ENCODE results near the gene MICAL2.

MICAL2 gene

GRCh38 chr11:12162652-12163051 is 52.3 kb downstream of the MICAL2 start (continued):
- TF ChIP-seq ZNF565 (CRISPR knock-in tag; conservative IDR thresholded peaks at IDR 0.05; ENCODE audit: low read depth) = no peak
- no peak for TF ChIP-seq ZNF8 (CRISPR knock-in tag; IDR thresholded peaks at IDR 0.05)
- no peak for TF ChIP-seq PATZ1 (CRISPR knock-in tag; IDR thresholded peaks at IDR 0.05; ENCODE audit: borderline replicate concordance)
- no peak for TF ChIP-seq ISL1 (CRISPR knock-in tag; IDR thresholded peaks at IDR 0.05)
- no peak for TF ChIP-seq GLIS3 (CRISPR knock-in tag; IDR thresholded peaks at IDR 0.05)
- TF ChIP-seq ZFP30 (CRISPR knock-in tag; IDR thresholded peaks at IDR 0.05) = no peak
- TF ChIP-seq POU6F1 (CRISPR knock-in tag; IDR thresholded peaks at IDR 0.05; ENCODE audit: borderline replicate concordance, low read depth) = no peak
- TF ChIP-seq PPARA (CRISPR knock-in tag; IDR thresholded peaks at IDR 0.05; ENCODE audit: borderline replicate concordance) = no peak

GRCh38 chr11:12163181-12163941 is 53.0 kb downstream of the MICAL2 start:
- peak; percentile 73 for ATAC-seq
- TF ChIP-seq RARB (CRISPR knock-in tag; IDR thresholded peaks at IDR 0.05) (no peak), CSDC2 (CRISPR knock-in tag; IDR thresholded peaks at IDR 0.05) (peak; percentile 32; the same call in 1 of the 2 replicates), ZFP3 (CRISPR knock-in tag; IDR thresholded peaks at IDR 0.05) (peak; percentile 77), PATZ1 (CRISPR knock-in tag; IDR thresholded peaks at IDR 0.05; ENCODE audit: borderline replicate concordance) (no peak), ZNF565 (CRISPR knock-in tag; conservative IDR thresholded peaks at IDR 0.05; ENCODE audit: low read depth) (no peak)

GRCh38 chr11:12164061-12165014 is 53.9 kb downstream of the MICAL2 start:
- ATAC-seq = peak; percentile 14
- TF ChIP-seq ZFP3 (CRISPR knock-in tag; IDR thresholded peaks at IDR 0.05) (peak; percentile 33; the same call in 1 of the 2 replicates), ZNF8 (CRISPR knock-in tag; IDR thresholded peaks at IDR 0.05) (no peak), CSDC2 (CRISPR knock-in tag; IDR thresholded peaks at IDR 0.05) (0 out of 2 replicates have a peak, but pooled peaks have one; percentile 12), ZC3H10 (CRISPR knock-in tag; IDR thresholded peaks at IDR 0.05) (0 out of 2 replicates have a peak, but pooled peaks have one; percentile 40), SNAI2 (CRISPR knock-in tag; IDR thresholded peaks at IDR 0.05) (no peak)

- TF ChIP-seq TCF4 (CRISPR knock-in tag; IDR thresholded peaks at IDR 0.05; ENCODE audit: borderline replicate concordance) = no peak
- no peak for TF ChIP-seq ZFP3 (CRISPR knock-in tag; IDR thresholded peaks at IDR 0.05)
- no peak for TF ChIP-seq SNAI2 (CRISPR knock-in tag; IDR thresholded peaks at IDR 0.05)
- TF ChIP-seq, protein P1, sequence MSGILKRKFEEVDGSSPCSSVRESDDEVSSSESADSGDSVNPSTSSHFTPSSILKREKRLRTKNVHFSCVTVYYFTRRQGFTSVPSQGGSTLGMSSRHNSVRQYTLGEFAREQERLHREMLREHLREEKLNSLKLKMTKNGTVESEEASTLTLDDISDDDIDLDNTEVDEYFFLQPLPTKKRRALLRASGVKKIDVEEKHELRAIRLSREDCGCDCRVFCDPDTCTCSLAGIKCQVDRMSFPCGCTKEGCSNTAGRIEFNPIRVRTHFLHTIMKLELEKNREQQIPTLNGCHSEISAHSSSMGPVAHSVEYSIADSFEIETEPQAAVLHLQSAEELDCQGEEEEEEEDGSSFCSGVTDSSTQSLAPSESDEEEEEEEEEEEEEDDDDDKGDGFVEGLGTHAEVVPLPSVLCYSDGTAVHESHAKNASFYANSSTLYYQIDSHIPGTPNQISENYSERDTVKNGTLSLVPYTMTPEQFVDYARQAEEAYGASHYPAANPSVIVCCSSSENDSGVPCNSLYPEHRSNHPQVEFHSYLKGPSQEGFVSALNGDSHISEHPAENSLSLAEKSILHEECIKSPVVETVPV (CRISPR knock-in tag; IDR thresholded peaks at IDR 0.05) = no peak
- TF ChIP-seq OSR1 (CRISPR knock-in tag; IDR thresholded peaks at IDR 0.05) = no peak
- no peak for TF ChIP-seq BACH2 (CRISPR knock-in tag; IDR thresholded peaks at IDR 0.05; ENCODE audit: borderline replicate concordance)
- no peak for TF ChIP-seq RARB (CRISPR knock-in tag; IDR thresholded peaks at IDR 0.05)
- no peak for TF ChIP-seq PATZ1 (CRISPR knock-in tag; IDR thresholded peaks at IDR 0.05; ENCODE audit: borderline replicate concordance)
- no peak for TF ChIP-seq POU6F1 (CRISPR knock-in tag; IDR thresholded peaks at IDR 0.05; ENCODE audit: borderline replicate concordance, low read depth)
- TF ChIP-seq GLIS3 (CRISPR knock-in tag; IDR thresholded peaks at IDR 0.05) = no peak
- TF ChIP-seq ZNF565 (CRISPR knock-in tag; conservative IDR thresholded peaks at IDR 0.05; ENCODE audit: low read depth) = no peak
- no peak for TF ChIP-seq TOX (CRISPR knock-in tag; IDR thresholded peaks at IDR 0.05; ENCODE audit: borderline replicate concordance)
- TF ChIP-seq ZC3H10 (CRISPR knock-in tag; IDR thresholded peaks at IDR 0.05) = no peak
- no peak for TF ChIP-seq ISL1 (CRISPR knock-in tag; IDR thresholded peaks at IDR 0.05)
- no peak for TF ChIP-seq ZFP30 (CRISPR knock-in tag; IDR thresholded peaks at IDR 0.05)
- TF ChIP-seq PPARA (CRISPR knock-in tag; IDR thresholded peaks at IDR 0.05; ENCODE audit: borderline replicate concordance) = no peak
- TF ChIP-seq ESRRG (CRISPR knock-in tag; IDR thresholded peaks at IDR 0.05) = no peak
- no peak for TF ChIP-seq ZNF70 (CRISPR knock-in tag; IDR thresholded peaks at IDR 0.05)
- TF ChIP-seq CSDC2 (CRISPR knock-in tag; IDR thresholded peaks at IDR 0.05) = no peak
- no peak for TF ChIP-seq ARNTL (CRISPR knock-in tag; IDR thresholded peaks at IDR 0.05; ENCODE audit: borderline replicate concordance, low read depth)
- ATAC-seq = no peak
Observed at GRCh38 chr11:12165237-12165875, 55.0 kb downstream of the MICAL2 start.
